Neural cell (in vitro differentiated cells): ENCODE results near the gene SELENON.

Source experiments
- EP300 ChIP-seq: fragments of 450-650 bp; conservative IDR thresholded peaks from 2 replicates; pipeline ENCODE4 v1.6.1; 2014; ENCODE audit warnings: antibody characterized with exemption, mild to moderate bottlenecking, moderate library complexity; ENCODE audit not compliant: poor library complexity, severe bottlenecking
- EZH2 ChIP-seq: fragments of 200-600, 300-800 bp; shearing (Covaris generic), sonication (generic); IDR thresholded peaks from 2 replicates; pipeline ENCODE4 v1.6.1; 2014; ENCODE audit warnings: antibody characterized with exemption, low read length, borderline replicate concordance, mild to moderate bottlenecking; ENCODE audit not compliant: insufficient read depth, poor library complexity, severe bottlenecking
- MXI1 ChIP-seq: fragments of 450-650 bp; conservative IDR thresholded peaks from 2 replicates; pipeline ENCODE4 v1.6.1; 2014; ENCODE audit warnings: antibody characterized with exemption, mild to moderate bottlenecking; ENCODE audit not compliant: poor library complexity, severe bottlenecking
- POLR2AphosphoS5 ChIP-seq: IDR thresholded peaks from 2 replicates; pipeline ENCODE4 v1.6.1; 2012
- RAD21 ChIP-seq: fragments of 450-650 bp; conservative IDR thresholded peaks from 2 replicates; pipeline ENCODE4 v1.6.1; 2014; ENCODE audit warnings: antibody characterized with exemption, mild to moderate bottlenecking, moderate library complexity
- SMC3 ChIP-seq: fragments of 450-650 bp; conservative IDR thresholded peaks from 2 replicates; pipeline ENCODE4 v1.6.1; 2014; ENCODE audit warnings: antibody characterized with exemption, mild to moderate bottlenecking, moderate library complexity; ENCODE audit not compliant: poor library complexity
- TAF1 ChIP-seq: IDR thresholded peaks from 2 replicates; pipeline ENCODE4 v1.6.1; 2012; ENCODE audit warnings: low read depth
- TF ChIP-seq, protein P1 (sequence below): fragments of 450-650 bp; IDR thresholded peaks from 2 replicates; pipeline ENCODE4 v1.5.1; 2014; ENCODE audit warnings: antibody characterized with exemption, mild to moderate bottlenecking, moderate library complexity; ENCODE audit not compliant: poor library complexity, severe bottlenecking
- TF ChIP-seq, protein P2 (sequence below): IDR thresholded peaks from 2 replicates; pipeline ENCODE4 v1.6.1; 2012; ENCODE audit warnings: borderline replicate concordance

DNA sequence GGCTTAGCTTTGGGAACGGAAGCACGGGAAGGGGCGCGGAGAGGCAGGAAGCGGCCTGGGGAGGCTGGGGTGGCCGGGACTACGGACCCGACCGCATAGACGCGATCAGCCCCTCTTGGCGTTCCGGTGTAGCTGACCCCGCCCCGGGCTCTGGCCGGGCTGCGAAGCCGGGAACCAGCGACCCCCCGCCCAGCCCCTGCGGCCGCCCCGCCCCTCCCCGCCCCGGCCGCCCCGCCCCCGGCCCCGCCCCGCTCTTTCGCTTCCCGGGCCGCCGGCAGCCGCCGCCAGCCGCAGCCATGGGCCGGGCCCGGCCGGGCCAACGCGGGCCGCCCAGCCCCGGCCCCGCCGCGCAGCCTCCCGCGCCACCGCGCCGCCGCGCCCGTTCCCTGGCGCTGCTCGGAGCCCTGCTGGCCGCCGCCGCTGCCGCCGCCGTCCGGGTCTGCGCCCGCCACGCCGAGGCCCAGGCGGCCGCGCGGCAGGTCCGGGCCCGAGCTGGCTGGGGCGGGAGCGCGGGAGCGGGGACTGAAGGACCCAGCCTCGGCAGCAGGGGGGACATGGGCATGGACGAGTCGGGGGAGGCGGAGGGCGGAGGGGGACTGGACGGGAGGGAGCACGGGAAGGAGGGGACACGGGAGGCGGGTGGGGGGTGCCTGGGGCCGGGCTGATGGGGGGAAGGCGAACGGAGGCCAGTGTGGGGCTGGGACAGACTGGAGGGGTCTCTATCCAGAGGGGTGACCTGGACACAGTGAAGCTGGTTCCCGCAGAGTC, at the start of gene SELENON:
- TF ChIP-seq, protein P1, sequence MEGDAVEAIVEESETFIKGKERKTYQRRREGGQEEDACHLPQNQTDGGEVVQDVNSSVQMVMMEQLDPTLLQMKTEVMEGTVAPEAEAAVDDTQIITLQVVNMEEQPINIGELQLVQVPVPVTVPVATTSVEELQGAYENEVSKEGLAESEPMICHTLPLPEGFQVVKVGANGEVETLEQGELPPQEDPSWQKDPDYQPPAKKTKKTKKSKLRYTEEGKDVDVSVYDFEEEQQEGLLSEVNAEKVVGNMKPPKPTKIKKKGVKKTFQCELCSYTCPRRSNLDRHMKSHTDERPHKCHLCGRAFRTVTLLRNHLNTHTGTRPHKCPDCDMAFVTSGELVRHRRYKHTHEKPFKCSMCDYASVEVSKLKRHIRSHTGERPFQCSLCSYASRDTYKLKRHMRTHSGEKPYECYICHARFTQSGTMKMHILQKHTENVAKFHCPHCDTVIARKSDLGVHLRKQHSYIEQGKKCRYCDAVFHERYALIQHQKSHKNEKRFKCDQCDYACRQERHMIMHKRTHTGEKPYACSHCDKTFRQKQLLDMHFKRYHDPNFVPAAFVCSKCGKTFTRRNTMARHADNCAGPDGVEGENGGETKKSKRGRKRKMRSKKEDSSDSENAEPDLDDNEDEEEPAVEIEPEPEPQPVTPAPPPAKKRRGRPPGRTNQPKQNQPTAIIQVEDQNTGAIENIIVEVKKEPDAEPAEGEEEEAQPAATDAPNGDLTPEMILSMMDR: no peak
- TF ChIP-seq RAD21 (no peak), EZH2 (no peak), TAF1 (peak; percentile 41), SMC3 (no peak), POLR2AphosphoS5 (peak; percentile 11), MXI1 (no peak), EP300 (no peak)
- TF ChIP-seq, protein P2, sequence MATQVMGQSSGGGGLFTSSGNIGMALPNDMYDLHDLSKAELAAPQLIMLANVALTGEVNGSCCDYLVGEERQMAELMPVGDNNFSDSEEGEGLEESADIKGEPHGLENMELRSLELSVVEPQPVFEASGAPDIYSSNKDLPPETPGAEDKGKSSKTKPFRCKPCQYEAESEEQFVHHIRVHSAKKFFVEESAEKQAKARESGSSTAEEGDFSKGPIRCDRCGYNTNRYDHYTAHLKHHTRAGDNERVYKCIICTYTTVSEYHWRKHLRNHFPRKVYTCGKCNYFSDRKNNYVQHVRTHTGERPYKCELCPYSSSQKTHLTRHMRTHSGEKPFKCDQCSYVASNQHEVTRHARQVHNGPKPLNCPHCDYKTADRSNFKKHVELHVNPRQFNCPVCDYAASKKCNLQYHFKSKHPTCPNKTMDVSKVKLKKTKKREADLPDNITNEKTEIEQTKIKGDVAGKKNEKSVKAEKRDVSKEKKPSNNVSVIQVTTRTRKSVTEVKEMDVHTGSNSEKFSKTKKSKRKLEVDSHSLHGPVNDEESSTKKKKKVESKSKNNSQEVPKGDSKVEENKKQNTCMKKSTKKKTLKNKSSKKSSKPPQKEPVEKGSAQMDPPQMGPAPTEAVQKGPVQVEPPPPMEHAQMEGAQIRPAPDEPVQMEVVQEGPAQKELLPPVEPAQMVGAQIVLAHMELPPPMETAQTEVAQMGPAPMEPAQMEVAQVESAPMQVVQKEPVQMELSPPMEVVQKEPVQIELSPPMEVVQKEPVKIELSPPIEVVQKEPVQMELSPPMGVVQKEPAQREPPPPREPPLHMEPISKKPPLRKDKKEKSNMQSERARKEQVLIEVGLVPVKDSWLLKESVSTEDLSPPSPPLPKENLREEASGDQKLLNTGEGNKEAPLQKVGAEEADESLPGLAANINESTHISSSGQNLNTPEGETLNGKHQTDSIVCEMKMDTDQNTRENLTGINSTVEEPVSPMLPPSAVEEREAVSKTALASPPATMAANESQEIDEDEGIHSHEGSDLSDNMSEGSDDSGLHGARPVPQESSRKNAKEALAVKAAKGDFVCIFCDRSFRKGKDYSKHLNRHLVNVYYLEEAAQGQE: no peak
